ENCODE measurements around the gene CMSS1.

- TF ChIP-seq, protein P1, sequence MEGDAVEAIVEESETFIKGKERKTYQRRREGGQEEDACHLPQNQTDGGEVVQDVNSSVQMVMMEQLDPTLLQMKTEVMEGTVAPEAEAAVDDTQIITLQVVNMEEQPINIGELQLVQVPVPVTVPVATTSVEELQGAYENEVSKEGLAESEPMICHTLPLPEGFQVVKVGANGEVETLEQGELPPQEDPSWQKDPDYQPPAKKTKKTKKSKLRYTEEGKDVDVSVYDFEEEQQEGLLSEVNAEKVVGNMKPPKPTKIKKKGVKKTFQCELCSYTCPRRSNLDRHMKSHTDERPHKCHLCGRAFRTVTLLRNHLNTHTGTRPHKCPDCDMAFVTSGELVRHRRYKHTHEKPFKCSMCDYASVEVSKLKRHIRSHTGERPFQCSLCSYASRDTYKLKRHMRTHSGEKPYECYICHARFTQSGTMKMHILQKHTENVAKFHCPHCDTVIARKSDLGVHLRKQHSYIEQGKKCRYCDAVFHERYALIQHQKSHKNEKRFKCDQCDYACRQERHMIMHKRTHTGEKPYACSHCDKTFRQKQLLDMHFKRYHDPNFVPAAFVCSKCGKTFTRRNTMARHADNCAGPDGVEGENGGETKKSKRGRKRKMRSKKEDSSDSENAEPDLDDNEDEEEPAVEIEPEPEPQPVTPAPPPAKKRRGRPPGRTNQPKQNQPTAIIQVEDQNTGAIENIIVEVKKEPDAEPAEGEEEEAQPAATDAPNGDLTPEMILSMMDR (IDR thresholded peaks at IDR 0.05; ENCODE audit: low read length), result no peak
- no peak for TF ChIP-seq EZH2 (optimal IDR thresholded peaks at IDR 0.05; ENCODE audit: low read depth, low read length)
Observed at GRCh38 chr3:99947356-99947755, 129.7 kb downstream of the CMSS1 start.

Measured in MM.1S (cell line).